Testis (tissue), 2 donors: Measurements from ENCODE around the gene PRTG.

ENCODE experiments used
- POLR2A ChIP-seq: fragments of 450-650 bp; IDR thresholded peaks from one replicate; pipeline ENCODE4 v1.6.1; 2017; ENCODE audit warnings: antibody characterized with exemption, mild to moderate bottlenecking, moderate library complexity
- TF ChIP-seq, protein P1 (sequence below), 3 experiments: fragments of 450-650 bp in 2 of 3; fragments of 200-600 bp in 1 of 3; sonication (generic) in 1 of 3; IDR thresholded peaks; one replicate each; pipeline ENCODE4 v1.5.1; 2016 to 2019; ENCODE audit warnings: antibody characterized with exemption in 3 of 3, mild to moderate bottlenecking in 2 of 3, moderate library complexity in 1 of 3

GRCh38 chr15:55632434-55632833 is 110.5 kb downstream of the PRTG start:
- TF ChIP-seq, protein P1, sequence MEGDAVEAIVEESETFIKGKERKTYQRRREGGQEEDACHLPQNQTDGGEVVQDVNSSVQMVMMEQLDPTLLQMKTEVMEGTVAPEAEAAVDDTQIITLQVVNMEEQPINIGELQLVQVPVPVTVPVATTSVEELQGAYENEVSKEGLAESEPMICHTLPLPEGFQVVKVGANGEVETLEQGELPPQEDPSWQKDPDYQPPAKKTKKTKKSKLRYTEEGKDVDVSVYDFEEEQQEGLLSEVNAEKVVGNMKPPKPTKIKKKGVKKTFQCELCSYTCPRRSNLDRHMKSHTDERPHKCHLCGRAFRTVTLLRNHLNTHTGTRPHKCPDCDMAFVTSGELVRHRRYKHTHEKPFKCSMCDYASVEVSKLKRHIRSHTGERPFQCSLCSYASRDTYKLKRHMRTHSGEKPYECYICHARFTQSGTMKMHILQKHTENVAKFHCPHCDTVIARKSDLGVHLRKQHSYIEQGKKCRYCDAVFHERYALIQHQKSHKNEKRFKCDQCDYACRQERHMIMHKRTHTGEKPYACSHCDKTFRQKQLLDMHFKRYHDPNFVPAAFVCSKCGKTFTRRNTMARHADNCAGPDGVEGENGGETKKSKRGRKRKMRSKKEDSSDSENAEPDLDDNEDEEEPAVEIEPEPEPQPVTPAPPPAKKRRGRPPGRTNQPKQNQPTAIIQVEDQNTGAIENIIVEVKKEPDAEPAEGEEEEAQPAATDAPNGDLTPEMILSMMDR (IDR thresholded peaks at IDR 0.05) = no peak
- no peak for TF ChIP-seq POLR2A
